Stomach (tissue), 4 donors: ENCODE results near the gene DRICH1.

ENCODE experiments used
- CTCF ChIP-seq, 7 experiments: fragments of 450-650 bp in 4 of 7; fragments of 200-600 bp in 3 of 7; sonication (generic) in 3 of 7; IDR thresholded peaks; one replicate each; pipeline ENCODE4 v1.5.1; 2016 to 2019; ENCODE audit warnings: antibody characterized with exemption in 7 of 7, control low read depth in 2 of 7, mild to moderate bottlenecking in 1 of 7
- EP300 ChIP-seq: sonication (generic); formaldehyde crosslinking; IDR thresholded peaks from one replicate; pipeline ENCODE4 v1.6.1; 2017; ENCODE audit warnings: antibody characterized with exemption
- POLR2A ChIP-seq, 4 donors: fragments of 450-650 bp; IDR thresholded peaks; one replicate each; pipeline ENCODE4 v1.6.1; 2016; ENCODE audit warnings: antibody characterized with exemption in 4 of 4, control low read depth in 2 of 4, mild to moderate bottlenecking in 1 of 4, moderate library complexity in 1 of 4
- POLR2AphosphoS5 ChIP-seq, 3 donors: sonication (generic); formaldehyde crosslinking; IDR thresholded peaks; one replicate each; pipeline ENCODE4 v1.6.1; 2016; ENCODE audit warnings: antibody characterized with exemption in 3 of 3

DNA sequence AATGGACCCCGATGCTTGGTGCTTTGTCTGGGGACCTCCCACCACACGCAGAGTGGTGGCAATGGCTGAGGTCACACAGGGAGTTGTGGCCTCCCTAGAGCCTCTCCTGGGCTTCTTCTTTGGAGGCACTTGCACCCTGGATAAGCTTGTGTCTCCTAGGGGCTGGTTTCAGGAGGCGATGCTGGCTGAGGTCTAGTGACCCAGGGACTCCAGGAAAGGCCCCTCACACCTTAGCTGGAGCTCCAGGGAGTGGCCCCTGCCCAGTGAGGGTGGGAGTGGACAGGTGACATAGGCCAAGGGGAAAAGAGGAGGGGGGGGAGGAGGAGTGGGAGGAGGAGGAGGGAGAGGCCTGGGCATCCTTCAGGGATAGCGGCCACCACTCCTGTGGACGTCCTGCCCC is 52.8 kb downstream of the DRICH1 start:
- TF ChIP-seq CTCF (IDR thresholded peaks at IDR 0.05) = no peak
- no peak for TF ChIP-seq POLR2AphosphoS5 (IDR thresholded peaks at IDR 0.05)
- no peak for TF ChIP-seq POLR2A (IDR thresholded peaks at IDR 0.05)
- no peak for TF ChIP-seq EP300
